Measurements from ENCODE around the gene HLA-DQA2. TPM values are rescaled to one million over a fixed set of nuclear protein-coding genes. Genes with fewer than 3 reads are reported as not detected.

Gene HLA-DQA2
- total and polyA plus RNA-seq, 2 of the 4 experiments (the other 2 are of a cell fraction), result not detected

DNA sequence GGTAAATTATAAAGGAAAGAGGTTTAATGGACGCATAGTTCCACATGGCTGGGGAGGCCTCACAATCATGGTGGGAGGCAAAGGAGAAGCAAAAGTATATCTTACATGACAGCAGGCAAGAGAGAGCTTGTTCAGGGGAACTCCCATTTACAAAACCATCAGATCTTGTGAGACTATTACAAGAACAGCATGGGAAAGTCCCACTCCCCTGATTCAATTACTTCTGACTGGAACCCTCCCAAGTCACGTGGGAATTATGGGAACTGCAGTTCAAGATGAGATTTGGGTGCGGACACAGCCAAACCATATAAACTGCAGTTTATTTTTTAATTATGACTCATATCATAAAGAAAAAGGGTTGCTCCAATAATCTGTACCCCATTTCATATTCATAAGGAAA is 22.3 kb upstream of the HLA-DQA2 start:
- H3K79me1 ChIP-seq (ENCODE audit: low read depth in 1 of 2, low read length in 2 of 2), result no peaks in the 10 kb centered on the region
- no peaks in the 10 kb centered on the region for H3K36me3 ChIP-seq (ENCODE audit: control insufficient read depth, insufficient read depth, low read length)
- no peak overlapping the region for H4K91ac ChIP-seq (ENCODE audit: insufficient read depth, low read depth, low read length)
- H3K27ac ChIP-seq (ENCODE audit: insufficient read depth, low read length), result no peak overlapping the region
- no peak overlapping the region for H2BK20ac ChIP-seq (ENCODE audit: low read depth, low read length)
- H2BK5ac ChIP-seq (ENCODE audit: low read depth, low read length, poor library complexity, severe bottlenecking), result no peak overlapping the region
- H3K56ac ChIP-seq (ENCODE audit: extremely low read depth, insufficient read depth, low read length), result no peak overlapping the region
- no TSS peak for BruUV-seq (replicated peaks)
- CTCF ChIA-PET, result no interaction called here
- H2BK15ac ChIP-seq (ENCODE audit: low read depth, low read length), result no peak overlapping the region
- no peak overlapping the region for H4K5ac ChIP-seq (ENCODE audit: low read depth, low read length)
- no peaks in the 10 kb centered on the region for H3K9me3 ChIP-seq (ENCODE audit: control insufficient read depth, insufficient read depth, low read length)
- POLR2A ChIA-PET (ENCODE audit: unreplicated experiment), result no interaction called here
- no peak for TF ChIP-seq MAZ (IDR thresholded peaks at IDR 0.05; ENCODE audit: borderline replicate concordance, low read depth, low read length)
- no peak for TF ChIP-seq MXI1 (IDR thresholded peaks at IDR 0.05; ENCODE audit: borderline replicate concordance, low read depth, low read length)
- no peak for TF ChIP-seq BHLHE40 (IDR thresholded peaks at IDR 0.05; ENCODE audit: low read depth, low read length)
- TF ChIP-seq SMC3 (IDR thresholded peaks at IDR 0.05; ENCODE audit: low read depth, low read length), result no peak
- no peak for TF ChIP-seq FOS (IDR thresholded peaks at IDR 0.05; ENCODE audit: low read depth, low read length)
- TF ChIP-seq, protein P1, sequence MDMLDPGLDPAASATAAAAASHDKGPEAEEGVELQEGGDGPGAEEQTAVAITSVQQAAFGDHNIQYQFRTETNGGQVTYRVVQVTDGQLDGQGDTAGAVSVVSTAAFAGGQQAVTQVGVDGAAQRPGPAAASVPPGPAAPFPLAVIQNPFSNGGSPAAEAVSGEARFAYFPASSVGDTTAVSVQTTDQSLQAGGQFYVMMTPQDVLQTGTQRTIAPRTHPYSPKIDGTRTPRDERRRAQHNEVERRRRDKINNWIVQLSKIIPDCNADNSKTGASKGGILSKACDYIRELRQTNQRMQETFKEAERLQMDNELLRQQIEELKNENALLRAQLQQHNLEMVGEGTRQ (IDR thresholded peaks at IDR 0.05; ENCODE audit: low read depth, low read length), result no peak
- TF ChIP-seq, protein P2, sequence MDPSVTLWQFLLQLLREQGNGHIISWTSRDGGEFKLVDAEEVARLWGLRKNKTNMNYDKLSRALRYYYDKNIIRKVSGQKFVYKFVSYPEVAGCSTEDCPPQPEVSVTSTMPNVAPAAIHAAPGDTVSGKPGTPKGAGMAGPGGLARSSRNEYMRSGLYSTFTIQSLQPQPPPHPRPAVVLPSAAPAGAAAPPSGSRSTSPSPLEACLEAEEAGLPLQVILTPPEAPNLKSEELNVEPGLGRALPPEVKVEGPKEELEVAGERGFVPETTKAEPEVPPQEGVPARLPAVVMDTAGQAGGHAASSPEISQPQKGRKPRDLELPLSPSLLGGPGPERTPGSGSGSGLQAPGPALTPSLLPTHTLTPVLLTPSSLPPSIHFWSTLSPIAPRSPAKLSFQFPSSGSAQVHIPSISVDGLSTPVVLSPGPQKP (IDR thresholded peaks at IDR 0.05; ENCODE audit: borderline replicate concordance, low read depth, low read length), result no peak
- no peak for TF ChIP-seq RFX5 (IDR thresholded peaks at IDR 0.05; ENCODE audit: low read depth, low read length)
- no peak for TF ChIP-seq MAFK (IDR thresholded peaks at IDR 0.05; ENCODE audit: low read depth, low read length)
- TF ChIP-seq RAD21 (IDR thresholded peaks at IDR 0.05; ENCODE audit: low read length), result no peak
- no peak for TF ChIP-seq POLR2A (IDR thresholded peaks at IDR 0.05; ENCODE audit: low read depth, low read length)
- TF ChIP-seq, protein P3, sequence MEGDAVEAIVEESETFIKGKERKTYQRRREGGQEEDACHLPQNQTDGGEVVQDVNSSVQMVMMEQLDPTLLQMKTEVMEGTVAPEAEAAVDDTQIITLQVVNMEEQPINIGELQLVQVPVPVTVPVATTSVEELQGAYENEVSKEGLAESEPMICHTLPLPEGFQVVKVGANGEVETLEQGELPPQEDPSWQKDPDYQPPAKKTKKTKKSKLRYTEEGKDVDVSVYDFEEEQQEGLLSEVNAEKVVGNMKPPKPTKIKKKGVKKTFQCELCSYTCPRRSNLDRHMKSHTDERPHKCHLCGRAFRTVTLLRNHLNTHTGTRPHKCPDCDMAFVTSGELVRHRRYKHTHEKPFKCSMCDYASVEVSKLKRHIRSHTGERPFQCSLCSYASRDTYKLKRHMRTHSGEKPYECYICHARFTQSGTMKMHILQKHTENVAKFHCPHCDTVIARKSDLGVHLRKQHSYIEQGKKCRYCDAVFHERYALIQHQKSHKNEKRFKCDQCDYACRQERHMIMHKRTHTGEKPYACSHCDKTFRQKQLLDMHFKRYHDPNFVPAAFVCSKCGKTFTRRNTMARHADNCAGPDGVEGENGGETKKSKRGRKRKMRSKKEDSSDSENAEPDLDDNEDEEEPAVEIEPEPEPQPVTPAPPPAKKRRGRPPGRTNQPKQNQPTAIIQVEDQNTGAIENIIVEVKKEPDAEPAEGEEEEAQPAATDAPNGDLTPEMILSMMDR (conservative IDR thresholded peaks at IDR 0.05; ENCODE audit: low read depth, low read length), result no peak
- DNase-seq (no peak), ATAC-seq (ENCODE audit: low read depth) (no peak)
- H2AK9ac ChIP-seq (replicated peaks; ENCODE audit: low read depth, low read length, poor library complexity), result no peak overlapping the region
- no peaks in the 10 kb centered on the region for H3K4me1 ChIP-seq (ENCODE audit: control insufficient read depth, insufficient read depth, low read length)
- H3K14ac ChIP-seq (replicated peaks; ENCODE audit: low read depth, low read length), result no peak overlapping the region
- no peak overlapping the region for H3K4ac ChIP-seq (ENCODE audit: low read depth, low read length)
- H3K9ac ChIP-seq (ENCODE audit: low read depth, low read length), result no peak overlapping the region
- H2AK5ac ChIP-seq (ENCODE audit: low read depth, low read length), result no peak overlapping the region
- in situ Hi-C loops (cut with MboI; ENCODE audit: low sequenced_read_pairs), result no loop called here
- H2AFZ ChIP-seq (replicated peaks; ENCODE audit: low read length, poor library complexity), result no peak overlapping the region
- dilution Hi-C loops (cut with HindIII; ENCODE audit: low sequenced_read_pairs, unreplicated experiment), result no loop called here
- H3K4me3 ChIP-seq (ENCODE audit: insufficient read depth, low read depth, low read length), result no peak overlapping the region
- no peak overlapping the region for H3K18ac ChIP-seq (ENCODE audit: low read depth, low read length)
- no peak overlapping the region for H3K23ac ChIP-seq (ENCODE audit: low read depth, low read length)
- no peak overlapping the region for H3K4me2 ChIP-seq (ENCODE audit: low read depth, low read length)
- no peaks in the 10 kb centered on the region; the same call in 1 of the 2 replicates for H3K27me3 ChIP-seq (ENCODE audit: control insufficient read depth, insufficient read depth, low read length)
- no peak overlapping the region for H2BK120ac ChIP-seq (ENCODE audit: low read depth, low read length)
- no CpG with 5 or more reads among the region's 3 CpGs for WGBS, 2 experiments (ENCODE audit: extremely low coverage in 2 of 2, insufficient read length in 1 of 2)
- intact Hi-C loops (cut with micrococcal nuclease), result no loop called here
- H4K8ac ChIP-seq (ENCODE audit: low read depth in 2 of 2, low read length in 2 of 2), result no peak overlapping the region
- H4K20me1 ChIP-seq (ENCODE audit: insufficient read depth, low read length), result no peaks in the 10 kb centered on the region
- no peaks in the 10 kb centered on the region for H3K9me1 ChIP-seq (ENCODE audit: insufficient read depth, low read length)
